Esophagus mucosa (tissue), 1 donor: ENCODE measurements around the gene RALGPS2. TPM values are rescaled to one million over a fixed set of nuclear protein-coding genes. Genes with fewer than 3 reads are reported as not detected.
A peak's percentile ranks its signal among the peaks of the same experiment; 100 is the strongest.
"Not testable (repeated sequence)": the region's sequence is repeated elsewhere in the genome, so short reads cannot be mapped to it uniquely, and the experiment has no call there.

Experiments
- ATAC-seq: fragments of 200-7000 bp; cut with Tn5 transposase; one replicate; pipeline ENCODE4 v1.9.1; 2020
- total RNA-seq: library from RNA; stranded (reverse); gene quantifications from one replicate; pipeline ENCODE4 v1.2.4, GENCODE V29; 2023
- donor health status: DM: yes; HTN: yes; CAD: no.

The RALGPS2 gene
- total RNA-seq, 1 donor from 2014 or later, result 30.4 TPM

- peak; percentile 74 for ATAC-seq
Observed at GRCh38 chr1:178725466-178726086, 532 bp downstream of the RALGPS2 start.

GRCh38 chr1:178726087-178726517, 1.1 kb downstream of the RALGPS2 start:
- peak; percentile 89 for ATAC-seq

GRCh38 chr1:178726545-178726944, 1.5 kb downstream of the RALGPS2 start:
- no peak for ATAC-seq

- peak; percentile 41 for ATAC-seq
Observed at GRCh38 chr1:178727014-178727895, 2.2 kb downstream of the RALGPS2 start.

GRCh38 chr1:178733972-178734371, 8.9 kb downstream of the RALGPS2 start:
- no peak for ATAC-seq

- no peak for ATAC-seq
Observed at GRCh38 chr1:178738780-178739179, 13.7 kb downstream of the RALGPS2 start.

- ATAC-seq, result peak; percentile 53
Observed at GRCh38 chr1:178739285-178740045, 14.4 kb downstream of the RALGPS2 start.

GRCh38 chr1:178740491-178740890, 15.4 kb downstream of the RALGPS2 start:
- ATAC-seq, result no peak

- ATAC-seq, result no peak
Observed at GRCh38 chr1:178740924-178741323, 15.9 kb downstream of the RALGPS2 start.

GRCh38 chr1:178743801-178744200, 18.8 kb downstream of the RALGPS2 start:
- ATAC-seq, result no peak

GRCh38 chr1:178745260-178745659, 20.2 kb downstream of the RALGPS2 start:
- no peak for ATAC-seq

- ATAC-seq, result no peak
Observed at GRCh38 chr1:178746345-178746744, 21.3 kb downstream of the RALGPS2 start.

GRCh38 chr1:178747361-178747760, 22.3 kb downstream of the RALGPS2 start:
- ATAC-seq, result not testable (repeated sequence)

GRCh38 chr1:178749581-178750166, 24.6 kb downstream of the RALGPS2 start:
- ATAC-seq, result peak; percentile 46

- no peak for ATAC-seq
Observed at GRCh38 chr1:178751046-178751445, 26.0 kb downstream of the RALGPS2 start.

GRCh38 chr1:178752891-178753290, 27.8 kb downstream of the RALGPS2 start:
- ATAC-seq, result no peak

GRCh38 chr1:178754655-178755256, 29.7 kb downstream of the RALGPS2 start:
- ATAC-seq, result not testable (repeated sequence)

- ATAC-seq, result peak; percentile 59
Observed at GRCh38 chr1:178768423-178768822, 43.4 kb downstream of the RALGPS2 start.

- no peak for ATAC-seq
Observed at GRCh38 chr1:178772952-178773351, 47.9 kb downstream of the RALGPS2 start.

GRCh38 chr1:178774263-178774662, 49.2 kb downstream of the RALGPS2 start:
- ATAC-seq, result no peak

- no peak for ATAC-seq
Observed at GRCh38 chr1:178776553-178776952, 51.5 kb downstream of the RALGPS2 start.
